G401 (cell line): ENCODE results near the gene CASKIN2. TPM values are rescaled to one million over a fixed set of nuclear protein-coding genes. Genes with fewer than 3 reads are reported as not detected.

ENCODE experiments used
- DNase-seq: peaks from one replicate; pipeline ENCODE4 v3.0.0-alpha.2; 2015; ENCODE audit warnings: low spot score
- in situ Hi-C: cut with HindIII; loops from 2 replicates; pipeline ENCODE4 v1.10.0; 2016; ENCODE audit warnings: low sequenced_read_pairs, mixed read lengths
- total RNA-seq: library from RNA; depleted of rRNA; stranded (reverse); fragments of >200 nt; shearing (Covaris generic); gene quantifications from 2 replicates; pipeline ENCODE4 v1.2.3, GENCODE V29; 2014

CASKIN2 gene
- total RNA-seq, 1 experiment from 2014 or later, result 11.8 TPM

DNA sequence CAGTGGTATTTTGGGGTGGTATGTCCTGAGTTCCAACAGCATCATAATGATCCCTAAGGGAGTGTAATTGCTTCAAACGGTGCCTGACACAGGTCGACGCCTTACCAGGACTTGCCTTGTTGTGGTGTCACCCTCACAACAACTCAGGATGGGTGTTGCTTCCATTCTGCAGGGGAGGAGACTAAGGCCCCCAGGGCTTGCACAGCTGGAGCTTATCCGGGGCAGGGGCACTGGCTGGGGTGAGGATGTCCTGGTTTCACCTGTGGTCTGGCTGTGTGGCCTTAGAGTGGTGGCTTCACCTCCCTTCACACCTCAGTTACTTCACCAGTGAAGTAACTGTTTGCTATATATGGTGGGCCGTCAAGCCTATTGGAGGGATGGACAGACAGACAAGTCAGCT is 33.5 kb upstream of the CASKIN2 start:
- in situ Hi-C loops, result no loop called here
- no peak for DNase-seq

DNA sequence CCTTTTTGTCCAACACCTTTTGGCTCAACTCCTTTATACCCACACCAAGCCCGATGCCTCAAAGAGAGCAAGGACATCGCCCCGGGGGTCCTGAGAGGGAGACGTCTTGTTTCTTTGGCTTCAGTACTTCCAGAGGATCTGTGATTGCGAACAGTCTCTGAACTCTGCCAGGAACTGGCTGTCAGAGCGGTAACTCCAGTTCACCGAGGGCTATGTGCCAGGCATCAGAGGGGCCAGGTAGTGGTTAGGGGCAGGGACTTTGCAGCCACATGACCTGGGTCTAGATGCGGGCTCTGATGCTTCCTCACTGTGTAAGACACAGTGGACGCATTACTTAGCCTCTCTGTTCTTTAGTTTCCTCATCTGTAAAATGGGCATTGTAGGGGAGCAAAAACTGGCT is 31.8 kb upstream of the CASKIN2 start:
- in situ Hi-C loops, result no loop called here

DNA sequence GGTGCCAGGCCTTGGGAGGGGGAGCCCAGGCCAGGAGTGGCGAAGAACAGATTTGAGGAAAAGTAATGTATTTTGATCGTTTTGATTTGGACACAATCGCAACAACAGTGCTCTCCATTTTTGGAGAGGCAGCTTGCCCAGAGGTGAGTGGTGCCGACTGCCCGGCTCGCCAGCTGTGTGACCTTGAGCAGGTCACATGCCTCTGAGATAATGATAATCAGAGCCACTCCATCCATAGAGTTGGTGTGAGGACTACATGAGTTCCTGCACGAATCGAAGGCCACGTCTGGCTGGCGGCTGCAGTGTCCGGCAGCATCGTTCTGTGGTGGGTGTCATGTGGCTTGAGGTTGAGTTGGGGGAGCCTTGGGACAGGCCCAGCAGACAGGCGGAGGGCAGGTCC is 30.8 kb upstream of the CASKIN2 start:
- no peak for DNase-seq
- in situ Hi-C loops, result no loop called here

More for the DNA sequence above, 31.8 kb upstream of the CASKIN2 start:
- DNase-seq, result no peak

DNA sequence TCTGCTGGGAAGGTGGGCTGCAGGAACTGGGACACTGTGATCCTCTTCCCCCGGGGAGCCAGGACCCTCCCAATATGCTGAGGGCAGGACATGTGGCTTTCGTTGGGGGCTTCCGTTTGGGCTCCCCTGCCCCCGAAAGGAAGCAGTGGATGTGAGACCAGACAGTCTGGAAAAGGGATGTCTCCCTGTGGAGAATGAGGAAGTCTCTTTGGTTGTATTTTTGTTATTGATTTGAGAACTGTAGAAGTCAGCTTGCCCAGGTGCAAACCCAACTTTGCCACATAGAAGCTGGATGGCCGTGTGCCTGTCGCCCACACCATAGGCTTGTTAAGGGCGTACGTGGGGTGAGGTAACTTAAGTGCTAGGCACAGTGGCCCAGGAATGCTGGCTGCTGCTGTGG is 28.9 kb upstream of the CASKIN2 start:
- no peak for DNase-seq
- in situ Hi-C loops, result no loop called here

DNA sequence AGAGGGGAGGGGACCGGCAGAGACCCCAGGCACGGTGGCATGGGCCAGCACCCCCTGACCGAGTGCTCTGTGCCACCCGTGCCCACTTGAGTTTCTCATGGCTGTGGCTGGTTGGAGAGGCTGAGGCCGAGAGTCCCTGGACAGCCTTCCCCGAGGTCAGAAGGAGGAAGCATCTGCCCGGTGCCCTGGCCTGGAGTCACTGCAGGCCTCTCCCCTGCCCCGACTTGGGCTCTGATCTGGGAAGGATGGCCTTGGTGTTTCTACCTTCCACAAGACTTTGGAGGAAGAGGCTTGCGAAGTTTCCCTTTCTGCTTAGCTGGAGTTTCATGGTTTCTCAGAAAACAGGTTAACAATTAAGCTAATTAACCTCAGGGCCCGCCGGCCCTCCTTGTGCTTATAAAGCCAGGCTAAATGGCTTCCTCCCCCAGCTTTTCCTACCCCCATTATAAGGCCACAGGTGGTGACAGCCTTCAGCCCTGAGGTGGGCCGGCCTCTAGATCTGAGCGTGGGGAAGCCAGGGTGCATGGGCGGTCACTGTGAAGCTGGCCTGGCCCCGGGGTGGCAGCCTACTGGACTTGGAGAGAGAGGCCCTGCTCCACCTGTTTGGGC is 27.5 kb upstream of the CASKIN2 start:
- no peak for DNase-seq
- in situ Hi-C loops, result no loop called here

DNA sequence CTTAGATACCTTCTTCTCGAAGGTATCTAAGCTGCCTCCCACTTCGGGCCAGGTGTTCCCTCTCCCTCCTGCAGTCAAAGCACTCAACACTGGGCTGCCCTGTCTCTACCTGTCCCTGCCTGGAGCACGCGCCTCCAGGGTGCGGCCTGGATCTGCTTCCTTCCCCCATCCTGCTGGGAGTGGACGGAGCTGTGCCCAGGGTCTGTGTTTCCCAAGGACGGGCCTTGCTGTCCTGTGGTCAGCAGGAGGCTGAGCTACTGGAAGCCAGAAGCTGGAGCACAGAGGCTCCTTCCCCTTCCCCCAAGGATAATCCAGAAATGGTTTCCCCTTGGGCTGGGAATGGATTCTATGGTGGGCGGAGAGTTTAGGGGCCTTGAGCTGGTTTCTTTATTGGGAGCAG is 26.9 kb upstream of the CASKIN2 start:
- in situ Hi-C loops, result no loop called here
- DNase-seq, result no peak

DNA sequence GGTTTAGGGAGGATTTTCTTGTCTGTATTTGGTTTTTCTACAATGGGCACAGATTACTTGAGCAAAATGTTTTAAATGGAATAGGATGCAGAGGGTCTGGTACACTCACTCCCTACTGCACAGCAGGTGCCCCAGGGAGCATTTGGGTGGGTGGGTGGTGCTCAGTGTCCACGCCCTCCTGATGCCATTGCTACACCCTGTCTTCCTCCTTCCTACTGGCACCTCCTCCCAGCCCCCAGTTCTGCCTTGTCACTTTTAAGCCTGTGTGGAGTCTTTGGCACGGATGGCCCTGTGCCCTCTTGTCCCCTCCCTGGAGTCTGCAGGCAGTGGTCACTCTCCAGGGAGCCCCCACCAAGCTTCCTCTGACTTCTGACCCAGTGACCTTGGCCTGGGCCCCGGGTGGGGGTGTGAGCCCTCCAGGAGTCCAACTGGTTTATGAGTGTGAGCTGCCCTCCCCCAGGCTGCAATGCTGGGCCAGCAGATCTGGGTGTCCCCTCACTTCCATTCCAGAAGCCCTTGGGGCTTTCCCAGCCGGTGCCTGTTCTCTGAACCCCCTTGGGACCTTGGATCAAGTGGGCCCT is 25.7 kb upstream of the CASKIN2 start:
- no peak for DNase-seq
- in situ Hi-C loops, result no loop called here

DNA sequence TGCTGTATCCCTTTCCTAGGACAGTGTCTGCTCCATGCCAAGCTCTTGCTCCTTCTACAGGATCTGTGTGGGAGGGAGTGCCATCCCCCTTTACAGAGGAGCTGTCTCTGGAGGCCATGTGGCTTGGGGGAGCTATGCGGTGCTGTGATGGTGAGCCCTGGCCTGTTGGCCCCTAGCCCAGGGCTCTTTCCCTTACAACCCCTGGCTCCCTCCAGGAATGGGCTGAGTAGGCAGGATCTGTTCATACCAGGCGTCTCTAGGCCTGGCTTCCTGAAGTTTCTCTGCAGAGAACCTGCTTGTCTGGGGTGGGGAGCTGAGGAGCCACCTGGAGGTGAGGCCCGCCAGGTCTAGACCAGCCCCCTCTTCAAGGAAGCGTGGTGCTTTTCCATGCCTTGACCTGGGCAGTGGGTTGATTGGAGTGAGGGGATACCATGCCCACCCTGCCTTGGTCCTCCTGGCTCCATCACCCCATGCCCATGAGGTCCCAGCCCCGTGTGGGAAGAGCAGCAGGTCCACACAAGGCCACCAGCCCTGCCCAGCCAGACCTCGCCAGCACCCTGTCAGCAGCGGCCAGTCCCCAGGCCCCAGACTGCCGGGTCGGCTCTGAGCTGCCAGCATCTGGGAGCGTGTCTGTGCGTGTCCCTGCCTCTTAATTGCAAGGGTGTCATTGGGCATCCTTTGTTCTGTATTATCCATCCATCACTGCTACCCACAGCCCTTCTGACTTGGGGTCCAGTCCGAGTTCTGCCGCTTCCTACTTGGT is 24.8 kb upstream of the CASKIN2 start:
- DNase-seq, result no peak
- in situ Hi-C loops, result no loop called here

DNA sequence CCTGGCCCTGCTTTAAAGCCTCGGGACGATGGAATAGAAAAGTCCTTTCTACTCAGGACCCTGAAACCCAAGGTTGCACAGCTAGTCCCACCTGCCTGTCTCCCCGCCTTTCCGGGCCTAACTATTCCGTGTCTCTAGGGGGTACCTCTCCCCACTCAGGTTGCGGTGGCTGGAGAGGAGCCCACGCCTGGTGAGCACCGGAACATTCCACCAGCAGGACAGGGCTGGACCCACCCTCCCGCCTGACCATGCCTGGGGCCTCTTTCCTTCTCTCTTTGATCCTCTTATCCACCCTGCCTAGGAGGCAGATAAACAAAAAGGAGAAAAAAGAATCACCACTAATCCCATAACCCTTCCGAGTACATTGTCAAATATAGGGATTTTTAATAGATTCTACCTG is 21.0 kb upstream of the CASKIN2 start:
- in situ Hi-C loops, result no loop called here
- DNase-seq, result no peak

DNA sequence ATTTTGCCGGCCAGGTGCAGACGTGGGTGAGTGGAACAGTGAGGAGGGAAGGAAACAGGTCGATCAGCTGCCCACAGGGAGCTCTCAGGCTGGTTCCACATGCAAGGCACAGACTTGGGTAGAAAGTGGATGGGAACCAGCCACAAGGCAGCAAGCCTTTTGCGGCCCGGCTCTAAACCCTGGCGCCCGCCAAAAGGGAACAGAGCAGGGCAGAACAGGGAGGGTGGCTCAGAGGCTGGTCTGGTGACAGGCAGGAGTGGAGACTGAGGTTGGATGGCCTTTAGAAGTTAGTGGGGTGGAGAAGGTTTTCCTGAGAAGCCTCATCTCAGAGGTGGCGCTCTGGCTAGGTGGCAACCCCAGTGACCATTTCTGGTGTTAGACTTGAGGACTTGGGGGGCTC is 20.5 kb upstream of the CASKIN2 start:
- no peak for DNase-seq
- in situ Hi-C loops, result no loop called here

DNA sequence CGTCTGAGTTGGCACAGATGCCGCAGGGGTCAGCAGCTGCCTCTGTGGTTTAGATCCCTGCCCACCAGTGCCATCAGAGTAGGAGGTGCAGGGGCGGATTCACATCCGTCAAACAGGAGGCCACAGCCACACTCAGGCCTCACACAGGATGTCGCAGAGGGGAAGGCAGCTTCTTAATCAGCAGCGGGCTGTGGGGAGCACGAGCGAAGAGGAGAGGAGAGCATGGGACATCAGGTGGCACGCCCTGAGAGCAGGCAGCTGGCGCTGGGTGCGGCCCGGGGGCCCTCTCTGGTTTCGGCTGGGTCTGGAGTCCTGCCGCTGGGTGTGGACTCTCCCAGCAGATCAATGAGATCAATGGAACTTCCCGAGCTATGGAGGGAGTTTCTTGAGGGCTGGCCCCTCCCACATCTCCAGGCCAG is 19.8 kb upstream of the CASKIN2 start:
- in situ Hi-C loops, result no loop called here
- no peak for DNase-seq

DNA sequence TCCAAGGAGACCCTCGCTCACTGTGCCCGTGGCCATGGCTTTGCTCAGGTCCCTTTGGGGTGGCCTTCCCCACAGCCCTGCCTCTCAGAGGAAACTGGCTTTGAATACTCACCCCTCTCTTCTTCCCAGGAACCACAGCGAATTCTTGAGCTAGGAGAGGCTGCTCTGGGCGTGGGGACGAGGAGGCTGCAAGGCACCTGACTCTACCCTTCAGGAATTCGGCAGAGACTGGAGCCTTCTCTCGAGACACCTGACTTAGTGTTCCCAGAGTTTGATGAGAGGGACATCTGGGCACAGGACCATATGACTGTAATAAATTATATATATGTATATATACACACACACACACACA is 16.4 kb upstream of the CASKIN2 start:
- in situ Hi-C loops, result no loop called here
- DNase-seq, result no peak

DNA sequence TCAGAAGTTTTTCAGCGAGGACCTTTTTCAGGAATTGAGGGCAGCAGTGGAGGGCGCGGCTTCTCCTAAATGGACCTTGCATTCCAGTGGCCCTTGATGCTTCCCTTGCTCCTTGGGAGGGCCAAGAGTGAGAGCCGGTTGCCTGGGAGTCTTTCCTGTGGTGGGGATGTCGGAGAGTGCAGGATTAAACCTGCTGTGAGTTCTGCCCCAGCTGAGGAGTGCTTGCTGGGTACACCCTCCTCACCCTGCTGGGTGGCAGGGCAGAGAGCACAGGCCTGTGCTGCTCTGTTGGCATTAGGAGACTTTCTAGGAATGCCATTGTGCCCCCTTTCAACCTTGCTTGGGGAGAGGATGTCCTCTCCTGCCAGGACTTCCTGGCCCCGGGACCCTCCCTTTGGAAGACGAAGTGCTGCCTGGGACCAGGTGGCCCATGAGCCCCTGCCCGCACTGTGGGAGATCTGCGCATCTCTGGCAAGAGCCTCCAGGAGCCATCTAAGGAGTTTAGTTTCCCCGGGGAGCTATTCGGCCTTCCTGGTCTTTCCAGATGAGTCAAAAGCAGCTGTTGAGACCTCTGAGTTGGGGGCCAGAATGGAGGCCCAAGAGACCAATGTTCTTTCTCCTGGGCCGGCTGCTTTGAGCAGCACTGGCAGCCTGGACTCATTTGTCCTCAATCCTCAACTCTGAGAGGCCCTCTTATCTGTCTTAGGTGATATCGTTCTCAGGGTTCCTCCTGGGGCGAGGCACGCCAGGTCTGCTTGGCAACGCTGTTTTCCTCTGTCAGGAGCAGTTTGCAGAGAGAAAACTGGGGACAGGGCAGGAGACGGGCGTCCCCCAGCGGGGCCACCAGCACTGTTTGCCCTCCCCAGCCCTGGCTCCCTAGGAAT is 15.7 kb upstream of the CASKIN2 start:
- in situ Hi-C loops, result no loop called here
- no peak for DNase-seq

DNA sequence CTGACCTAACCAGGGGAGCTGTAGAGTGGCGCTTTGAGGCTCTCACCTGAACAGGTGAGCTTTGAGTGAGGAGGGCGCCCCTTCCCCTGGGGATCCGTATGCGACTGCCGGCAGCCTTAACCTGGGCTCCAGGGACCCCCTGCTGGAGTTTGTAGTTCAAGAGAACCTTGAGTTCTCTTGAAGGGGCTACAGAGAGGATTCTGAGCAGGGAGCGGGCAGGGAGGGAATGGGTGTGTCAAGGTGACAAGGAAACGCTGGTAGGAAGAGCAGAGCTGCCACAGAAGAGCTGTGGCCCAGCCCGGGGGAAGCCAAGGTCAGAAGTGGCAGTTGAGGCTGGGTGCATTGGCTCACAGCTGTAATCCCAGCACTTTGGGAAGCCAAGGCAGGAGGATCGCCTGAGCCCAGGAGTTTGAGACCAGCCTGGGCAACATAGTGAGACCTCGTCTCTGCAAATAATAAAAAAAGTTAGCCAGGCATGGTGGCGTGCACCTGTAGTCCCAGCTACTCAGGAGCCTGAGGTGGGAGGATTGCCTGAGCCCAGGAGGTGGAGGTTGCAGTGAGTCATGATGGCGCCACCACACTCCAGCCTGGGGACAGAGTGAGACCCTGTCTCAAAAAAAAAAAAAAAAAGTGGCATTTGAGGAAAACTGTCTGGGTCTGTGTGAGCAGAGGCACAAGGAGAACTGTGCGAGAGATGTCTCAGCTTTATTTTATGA is 11.4 kb upstream of the CASKIN2 start:
- no peak for DNase-seq
- in situ Hi-C loops, result no loop called here

DNA sequence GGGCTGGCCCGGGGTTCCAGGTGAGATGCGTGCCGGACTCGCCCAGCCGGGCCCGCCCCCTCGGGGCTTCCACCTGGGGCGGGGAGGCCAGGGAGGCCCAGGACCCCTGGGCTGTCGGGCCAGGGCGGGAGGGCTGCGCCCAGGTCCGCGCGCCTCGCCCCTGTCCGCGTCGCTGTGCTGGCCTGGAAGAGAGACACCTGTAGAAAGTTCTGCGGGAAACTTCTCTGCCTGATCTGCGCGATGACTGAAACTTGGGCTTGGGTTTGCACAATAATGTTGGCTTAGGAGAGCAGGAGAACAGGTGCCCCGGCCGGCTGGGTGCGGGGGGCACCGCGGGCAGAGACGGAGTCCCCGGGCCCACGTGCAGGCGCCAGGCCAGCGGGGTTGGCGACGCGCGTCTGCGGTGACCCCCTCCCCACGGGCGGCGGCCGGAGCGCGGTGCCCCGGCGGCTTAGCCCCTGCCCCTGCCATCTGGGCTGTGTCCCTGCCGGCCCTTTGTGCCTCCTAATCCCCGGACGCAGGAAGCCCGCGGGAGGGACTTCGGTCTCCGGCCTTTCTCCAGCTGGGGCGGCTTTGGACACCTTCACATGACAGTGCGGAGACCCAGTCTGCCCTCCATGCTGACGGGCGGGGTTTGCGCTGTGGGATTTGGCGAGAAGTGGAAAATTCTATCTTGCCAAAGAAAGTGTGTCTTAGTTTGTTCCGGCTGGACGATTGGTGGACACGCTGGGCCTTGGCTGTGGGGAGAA is 10.6 kb upstream of the CASKIN2 start:
- in situ Hi-C loops, result no loop called here
- no peak for DNase-seq

DNA sequence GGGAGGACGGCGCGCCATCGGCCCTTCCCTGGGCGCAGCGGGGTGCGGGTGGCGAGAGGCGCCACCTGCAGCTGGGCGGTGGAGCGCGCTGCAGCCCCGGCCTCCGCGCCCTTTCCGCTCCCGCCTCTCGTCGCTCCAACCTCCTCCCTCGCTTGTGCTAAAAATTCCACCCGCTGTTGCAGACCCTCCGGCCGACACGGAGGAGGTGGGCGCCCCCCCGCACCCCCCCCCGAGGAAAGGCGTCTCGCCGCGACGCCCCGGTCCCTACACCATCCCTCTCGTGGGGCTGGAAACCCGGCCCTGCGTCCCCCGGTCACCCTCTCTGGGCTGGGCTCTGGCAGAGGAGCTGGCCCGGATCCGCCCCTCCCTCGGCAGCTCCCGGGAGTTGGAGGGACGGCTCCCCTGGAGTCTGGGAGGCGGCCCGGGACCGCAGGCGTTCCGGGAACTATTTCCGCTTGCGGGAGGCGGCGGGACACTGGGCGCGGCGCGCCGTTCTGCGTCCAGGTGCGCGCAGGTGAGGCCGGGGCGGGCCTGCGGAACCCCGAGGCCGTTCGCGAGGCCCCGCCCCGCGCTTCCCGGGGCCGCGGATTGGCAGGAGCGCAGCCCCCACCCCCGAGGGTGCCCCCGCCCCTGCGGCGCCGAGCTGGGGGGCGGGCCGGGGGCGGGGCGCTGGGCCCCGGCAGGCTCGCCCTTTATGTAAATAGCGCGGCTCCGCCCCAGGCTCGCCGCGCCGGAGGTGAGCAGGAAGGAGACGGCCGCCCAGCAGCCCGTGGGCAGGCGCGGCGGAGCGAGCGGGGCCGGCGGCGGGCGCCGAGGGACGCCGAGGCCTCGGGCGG is 9.9 kb upstream of the CASKIN2 start, which contains the start of gene LLGL2:
LLGL2 (plus strand) TSS at position 728 of the 836 bp plus-strand sequence. CDS start 17,730 bp downstream, outside the sequence.
- in situ Hi-C loops, result no loop called here
- DNase-seq, result peak; percentile 67

DNA sequence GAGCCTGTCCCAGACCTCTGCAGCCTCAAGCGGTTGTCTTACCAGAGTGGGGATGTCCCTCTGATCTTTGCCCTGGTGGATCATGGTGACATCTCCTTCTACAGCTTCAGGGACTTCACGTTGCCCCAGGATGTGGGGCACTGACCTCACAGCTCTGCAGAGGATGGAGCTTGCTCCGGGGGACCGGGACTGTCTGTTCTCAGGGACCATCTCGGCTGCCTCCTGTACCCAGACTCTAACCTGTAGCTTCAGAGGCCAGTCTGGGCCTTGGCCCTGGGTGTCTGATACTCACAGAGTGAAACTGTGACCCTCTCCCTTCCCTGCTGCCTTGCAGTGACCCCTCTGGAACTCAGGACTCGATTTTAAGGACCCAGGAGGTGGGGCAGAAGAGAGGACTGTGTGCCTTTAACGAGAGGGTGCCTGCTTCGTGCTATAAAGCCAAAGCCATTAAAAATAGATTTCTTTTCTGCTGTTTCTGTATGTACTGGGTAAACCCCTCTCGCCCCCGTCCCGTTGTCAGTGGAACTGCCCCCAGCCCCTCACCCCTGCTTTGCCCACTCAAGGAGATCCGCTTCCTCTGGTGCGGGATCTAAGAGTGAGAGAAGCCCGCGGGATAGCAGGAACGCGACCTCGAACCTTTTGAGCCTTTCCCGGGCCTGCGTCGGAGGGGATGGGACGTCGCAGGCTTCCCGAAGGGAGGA is 9.1 kb upstream of the CASKIN2 start:
- no peak for DNase-seq

More for the DNA sequence above, 9.1 kb upstream of the CASKIN2 start:
- in situ Hi-C loops, result no loop called here
